CD14-positive monocyte (primary cell): ENCODE measurements around the gene EEF1A1. TPM values are rescaled to one million over a fixed set of nuclear protein-coding genes. Genes with fewer than 3 reads are reported as not detected.

ENCODE experiments used
- DNase-seq, 3 donors: peaks; one replicate each; pipeline ENCODE4 v3.0.0-alpha.2; 2011 to 2022
- H2AFZ ChIP-seq: 2 replicates; pipeline ENCODE4 v1.6.0; 2012; ENCODE audit warnings: mild to moderate bottlenecking, low read depth, low read length, inconsistent platforms; ENCODE audit not compliant: insufficient read depth, poor library complexity, severe bottlenecking
- H3K27ac ChIP-seq, 2 donors: 1 replicate in 1 of 2; 2 replicates in 1 of 2; pipeline ENCODE4 v1.5.1; 2012 to 2013; ENCODE audit warnings: low read length in 2 of 2, control low read depth in 1 of 2, inconsistent platforms in 1 of 2, low read depth in 1 of 2, mild to moderate bottlenecking in 1 of 2
- H3K27me3 ChIP-seq, 2 donors: one replicate each; pipeline versions ENCODE4 v1.6.0 to v1.6.1; 2011 to 2013; ENCODE audit warnings: low read length in 2 of 2; ENCODE audit not compliant: control insufficient read depth in 2 of 2, insufficient read depth in 2 of 2
- H3K36me3 ChIP-seq, 2 donors: replicated peaks in 1 of 2; 1 replicate in 1 of 2; 2 replicates in 1 of 2; pipeline versions ENCODE4 v1.5.1 to v1.6.1; 2012 to 2013; ENCODE audit warnings: low read length in 2 of 2, control low read depth in 1 of 2, inconsistent platforms in 1 of 2, mild to moderate bottlenecking in 1 of 2; ENCODE audit not compliant: insufficient read depth in 2 of 2, control insufficient read depth in 1 of 2
- H3K4me1 ChIP-seq, 2 donors: 1 replicate in 1 of 2; 2 replicates in 1 of 2; pipeline versions ENCODE4 v1.5.1 to v1.6.1; 2012 to 2013; ENCODE audit warnings: low read length in 2 of 2, control low read depth in 1 of 2, inconsistent platforms in 1 of 2, mild to moderate bottlenecking in 1 of 2, moderate library complexity in 1 of 2; ENCODE audit not compliant: insufficient read depth in 2 of 2, control insufficient read depth in 1 of 2
- H3K4me2 ChIP-seq: replicated peaks from 2 replicates; pipeline ENCODE3; 2012; ENCODE audit warnings: low read length, moderate library complexity, mild to moderate bottlenecking; ENCODE audit not compliant: poor library complexity, severe bottlenecking; ENCODE audit errors: extremely low read depth
- H3K4me3 ChIP-seq, 3 experiments: fragments of 200-600 bp in 1 of 3; sonication (generic) in 1 of 3; replicated peaks in 1 of 3; 1 replicate in 2 of 3; 2 replicates in 1 of 3; pipeline ENCODE4 v1.5.1; 2011 to 2013; ENCODE audit warnings: low read length in 3 of 3, mild to moderate bottlenecking in 3 of 3, control low read depth in 2 of 3, low read depth in 2 of 3, inconsistent platforms in 1 of 3, moderate library complexity in 1 of 3
- H3K79me2 ChIP-seq: 2 replicates; pipeline ENCODE4 v1.6.0; 2012; ENCODE audit warnings: mild to moderate bottlenecking, control low read depth, inconsistent platforms, low read length, moderate library complexity; ENCODE audit not compliant: insufficient read depth
- H3K9ac ChIP-seq: 2 replicates; pipeline ENCODE4 v1.6.0; 2017; ENCODE audit warnings: low read length, mild to moderate bottlenecking; ENCODE audit not compliant: insufficient read depth, poor library complexity, severe bottlenecking
- H3K9me3 ChIP-seq, 2 donors: replicated peaks in 1 of 2; 1 replicate in 1 of 2; 2 replicates in 1 of 2; pipeline versions ENCODE4 v1.5.1 to v1.6.1; 2012 to 2013; ENCODE audit warnings: low read length in 2 of 2, control low read depth in 1 of 2; ENCODE audit not compliant: control insufficient read depth in 1 of 2, insufficient read depth in 1 of 2
- H4K20me1 ChIP-seq: 2 replicates; pipeline ENCODE4 v1.6.0; 2012; ENCODE audit warnings: mild to moderate bottlenecking, low read length, control low read depth, moderate library complexity; ENCODE audit not compliant: insufficient read depth
- H3K27ac Mint-ChIP-seq, 7 donors: one replicate each; pipeline ENCODE4 v1.8.0; 2020; ENCODE audit warnings: mild to moderate bottlenecking in 7 of 7, mixed read lengths in 7 of 7, moderate library complexity in 6 of 7, inconsistent platforms in 2 of 7
- H3K27me3 Mint-ChIP-seq, 3 donors: one replicate each; pipeline ENCODE4 v1.8.0; 2021 to 2022; ENCODE audit warnings: low read depth in 3 of 3, mild to moderate bottlenecking in 3 of 3, mixed read lengths in 3 of 3, moderate library complexity in 3 of 3, inconsistent platforms in 1 of 3
- H3K36me3 Mint-ChIP-seq, 2 donors: one replicate each; pipeline ENCODE4 v1.8.0; 2020; ENCODE audit warnings: mixed read lengths in 2 of 2, inconsistent platforms in 1 of 2, mild to moderate bottlenecking in 1 of 2
- H3K4me1 Mint-ChIP-seq: one replicate; pipeline ENCODE4 v1.8.0; 2020; ENCODE audit warnings: mild to moderate bottlenecking, mixed read lengths
- H3K4me3 Mint-ChIP-seq, 2 donors: one replicate each; pipeline ENCODE4 v1.8.0; 2020; ENCODE audit warnings: mild to moderate bottlenecking in 2 of 2, mixed read lengths in 2 of 2, moderate library complexity in 1 of 2
- H3K9me3 Mint-ChIP-seq, 7 donors: one replicate each; pipeline ENCODE4 v1.8.0; 2020 to 2022; ENCODE audit warnings: mixed read lengths in 7 of 7, mild to moderate bottlenecking in 6 of 7, moderate library complexity in 6 of 7, inconsistent platforms in 2 of 7
- CTCF ChIP-seq: fragments of 200-600 bp; IDR thresholded peaks from one replicate; pipeline ENCODE4 v1.8.0; 2022; ENCODE audit warnings: antibody characterized with exemption, mild to moderate bottlenecking
- WGBS: methylation state at CpG from one replicate; pipeline ENCODE4 v1.1.5; 2013; ENCODE audit warnings: missing lambda C conversion rate; ENCODE audit not compliant: insufficient coverage; 5-methylcytosine and 5-hydroxymethylcytosine counted together
- intact Hi-C, 2 donors: fragments of 100-400 bp; cut with micrococcal nuclease; formaldehyde crosslinking; loops; one replicate each; pipeline versions ENCODE4 v1.15.0 to v1.15.1; 2023
- polyA plus RNA-seq, 3 donors: library from polyadenylated mRNA; depleted of rRNA in 1 of 3; unstranded in 2 of 3; stranded (reverse) in 1 of 3; fragments of 300-500 nt in 2 of 3; fragments of >200 nt in 1 of 3; fragmentation: Illumina TruSeq in 2 of 3; gene quantifications; 1 replicate in 2 of 3; 2 replicates in 1 of 3; pipeline ENCODE4 v1.2.3, GENCODE V29; 2012 to 2021

Gene EEF1A1
- polyA plus RNA-seq, 3 donors: 5,292 to 7,368 (median 5,586) TPM

- Histone ChIP-seq H3K36me3 (peaks cover 25 to 39% of the 10 kb centered on the region in 2 donors), H4K20me1 (no peaks in the 10 kb centered on the region), H3K9me3 (no peaks in the 10 kb centered on the region), H3K79me2 (no peaks in the 10 kb centered on the region), H3K4me3 (no peak overlapping the region), H3K9ac (no peak overlapping the region), H2AFZ (no peak overlapping the region), H3K27ac (no peak overlapping the region), H3K4me2 (no peak overlapping the region), H3K4me1 (peaks cover 9 to 12% of the 10 kb centered on the region in 2 donors), H3K27me3 (no peaks in the 10 kb centered on the region)
- Mint-ChIP-seq H3K4me3 (no peak overlapping the region), H3K4me1 (peaks cover 14% of the 10 kb centered on the region), H3K27ac (peak overlapping the region in 1 of 7 donors; percentile 19), H3K27me3 (peaks cover 0 to 1% (median 0%) of the 10 kb centered on the region in 3 donors), H3K9me3 (peaks cover 0 to 18% (median 8%) of the 10 kb centered on the region in 7 donors), H3K36me3 (peaks cover 28 to 52% of the 10 kb centered on the region in 2 donors)
- intact Hi-C loops: no loop called here
- no peak for DNase-seq
- TF ChIP-seq CTCF: no peak
Observed at GRCh38 chr6:73505142-73505541, 15.7 kb downstream of the EEF1A1 start.

- H3K4me3 Mint-ChIP-seq: no peak overlapping the region
- H3K4me2 ChIP-seq: no peak overlapping the region
- H4K20me1 ChIP-seq: no peaks in the 10 kb centered on the region
- peaks cover 35 to 49% of the 10 kb centered on the region in 2 donors for H3K36me3 ChIP-seq
- no peak overlapping the region for H2AFZ ChIP-seq
- H3K4me1 ChIP-seq: peaks cover 9 to 12% of the 10 kb centered on the region in 2 donors
- no peak overlapping the region for H3K4me3 ChIP-seq
- intact Hi-C loops: no loop called here
- H3K9me3 ChIP-seq: no peaks in the 10 kb centered on the region
- TF ChIP-seq CTCF: no peak
- no peak for DNase-seq
- peaks cover 14% of the 10 kb centered on the region for H3K4me1 Mint-ChIP-seq
- H3K27ac Mint-ChIP-seq: peak overlapping the region; percentile 40 to 89 (median 69)
- no CpG with 5 or more reads among the region's 2 CpGs for WGBS
- H3K27me3 Mint-ChIP-seq: no peaks in the 10 kb centered on the region
- H3K9ac ChIP-seq: no peak overlapping the region
- peaks cover 0 to 18% (median 8%) of the 10 kb centered on the region in 7 donors for H3K9me3 Mint-ChIP-seq
- no peaks in the 10 kb centered on the region for H3K79me2 ChIP-seq
- H3K27ac ChIP-seq: no peak overlapping the region
- H3K36me3 Mint-ChIP-seq: peaks cover 33 to 50% of the 10 kb centered on the region in 2 donors
- H3K27me3 ChIP-seq: no peaks in the 10 kb centered on the region
Observed at GRCh38 chr6:73504160-73504559, 16.7 kb downstream of the EEF1A1 start.
